Retinal pigment epithelial cell (primary cell): Measurements from ENCODE around the gene ORC1.

ENCODE experiments used
- DNase-seq: peaks from one replicate; pipeline ENCODE4 v3.0.0-alpha.2; 2010; ENCODE audit warnings: low read depth
- H3K4me3 ChIP-seq: 2 replicates; pipeline ENCODE4 v1.5.1; 2011; ENCODE audit warnings: mild to moderate bottlenecking, low read length, control low read depth, moderate library complexity
- CTCF ChIP-seq: conservative IDR thresholded peaks from 2 replicates; pipeline ENCODE4 v1.5.1; 2011; ENCODE audit warnings: low read depth, low read length, control low read depth, inconsistent platforms

ORC1 gene

GRCh38 chr1:52328615-52329014 lies 75.6 kb downstream of the ORC1 start:
- no peak overlapping the region for H3K4me3 ChIP-seq
- TF ChIP-seq CTCF = no peak
- no peak for DNase-seq

- TF ChIP-seq CTCF = no peak
- H3K4me3 ChIP-seq = no peak overlapping the region
- DNase-seq = no peak
Measured at GRCh38 chr1:52325786-52326185, 78.4 kb downstream of the ORC1 start.

GRCh38 chr1:52323731-52324130 lies 80.5 kb downstream of the ORC1 start:
- no peak for DNase-seq
- no peak for TF ChIP-seq CTCF

More at GRCh38 chr1:52323731-52324130, 80.5 kb downstream of the ORC1 start:
- no peak overlapping the region for H3K4me3 ChIP-seq
